A172 (cell line): ENCODE data around the gene ZMIZ1. TPM values are rescaled to one million over a fixed set of nuclear protein-coding genes. Genes with fewer than 3 reads are reported as not detected.

Source experiments
- DNase-seq: peaks from one replicate; pipeline ENCODE4 v3.0.0-alpha.2; 2015; ENCODE audit warnings: low spot score
- total RNA-seq: library from RNA; depleted of rRNA; stranded (reverse); fragments of >200 nt; shearing (Covaris generic); gene quantifications from 2 replicates; pipeline ENCODE4 v1.2.3, GENCODE V29; 2014

The ZMIZ1 gene
- total RNA-seq, 1 experiment from 2014 or later, result 16.6 TPM

DNA sequence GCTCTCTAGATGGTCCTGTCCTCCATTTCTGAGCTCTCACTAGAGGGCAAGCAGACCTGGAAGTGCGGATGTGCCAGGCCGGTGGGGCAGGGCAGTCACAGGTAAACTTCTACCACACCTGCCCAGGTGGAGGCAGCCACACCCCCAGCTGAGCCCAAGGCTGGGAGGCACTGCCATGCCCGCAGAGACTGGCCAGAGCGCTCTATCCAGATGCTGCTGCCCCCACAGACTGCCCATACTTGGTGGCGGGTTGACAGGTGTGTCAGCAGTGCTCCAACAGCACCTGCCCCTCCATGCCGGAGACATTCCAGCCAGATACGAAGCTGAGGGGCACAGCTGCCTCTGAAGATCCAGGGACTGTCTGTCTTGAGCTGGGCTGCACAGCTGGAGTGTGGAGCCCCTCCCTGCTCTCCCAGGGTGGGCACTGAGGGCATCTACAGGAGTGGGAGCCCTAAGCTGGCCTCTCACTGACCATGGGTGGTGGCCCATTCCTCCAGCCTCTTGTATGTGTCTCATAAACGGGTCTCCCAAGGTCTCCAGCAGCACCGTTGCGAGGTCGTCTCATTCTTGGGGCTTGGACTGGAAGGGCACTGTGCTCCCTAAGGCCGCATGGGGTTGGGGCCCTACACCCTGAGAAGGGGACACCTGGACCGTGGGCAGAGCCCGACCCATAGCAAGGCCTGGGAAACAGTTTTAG is 240.4 kb downstream of the ZMIZ1 start:
- DNase-seq, result no peak

DNA sequence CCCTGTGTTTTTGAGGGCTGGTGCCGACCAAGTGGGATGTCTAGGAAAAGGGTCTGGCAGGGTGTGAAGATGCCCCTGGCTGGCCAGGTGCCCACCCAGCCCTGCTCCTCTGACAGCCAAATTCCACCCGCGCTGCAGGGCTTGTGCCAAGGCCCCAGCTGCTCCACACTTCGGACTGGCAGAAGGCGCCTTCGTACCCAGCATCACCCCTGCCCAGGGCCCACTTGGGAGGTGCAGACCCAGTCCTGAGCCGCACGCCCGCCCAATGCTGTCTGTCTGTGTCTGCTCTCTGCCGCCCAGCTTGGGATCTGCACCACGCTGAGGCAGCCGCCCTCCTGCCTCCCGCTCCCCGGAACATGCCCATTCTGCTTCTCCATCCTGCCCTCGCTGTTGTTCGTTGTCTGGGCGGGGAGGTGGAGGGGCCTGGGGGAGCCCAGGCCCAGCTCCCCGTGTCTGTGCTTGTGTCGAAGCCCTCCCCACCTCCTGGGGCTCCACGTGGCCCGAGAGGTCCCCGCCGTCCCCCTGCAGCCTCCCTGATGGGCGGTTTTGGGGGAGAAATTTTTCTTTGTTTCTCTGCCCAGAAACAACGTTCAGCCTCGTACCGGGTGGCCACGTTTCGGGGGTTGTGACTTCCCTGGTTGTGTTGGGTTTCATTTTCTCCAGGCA is 241.6 kb downstream of the ZMIZ1 start:
- DNase-seq, result no peak

DNA sequence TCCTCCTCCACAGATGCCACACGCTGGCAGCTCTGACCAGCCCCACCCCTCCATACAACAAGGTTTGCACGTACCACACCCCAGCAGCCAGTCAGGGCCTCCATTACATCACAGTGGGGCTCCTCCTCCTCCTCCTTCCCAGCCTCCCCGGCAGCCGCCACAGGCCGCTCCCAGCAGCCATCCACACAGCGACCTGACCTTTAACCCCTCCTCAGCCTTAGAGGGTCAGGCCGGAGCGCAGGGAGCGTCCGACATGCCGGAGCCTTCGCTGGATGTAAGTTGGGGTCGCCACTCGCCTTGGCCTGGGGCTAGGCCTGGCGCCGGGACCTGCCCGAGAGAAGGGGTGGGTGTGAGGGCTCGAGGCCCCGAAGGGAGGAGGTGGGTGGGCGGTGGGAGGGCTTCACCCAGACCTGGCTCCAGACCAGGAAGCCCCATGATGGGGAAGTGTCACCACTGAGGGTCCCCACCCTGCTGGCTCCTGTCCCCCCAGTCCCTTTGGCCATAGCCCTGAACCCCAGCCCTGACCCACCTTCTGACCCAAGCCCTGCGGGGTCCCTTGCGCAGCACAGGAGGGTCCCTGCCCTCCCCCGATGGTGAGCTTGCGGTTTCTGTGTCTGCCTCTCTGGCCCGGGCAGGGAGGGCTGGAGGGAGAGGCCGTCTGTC is 242.3 kb downstream of the ZMIZ1 start:
- no peak for DNase-seq

DNA sequence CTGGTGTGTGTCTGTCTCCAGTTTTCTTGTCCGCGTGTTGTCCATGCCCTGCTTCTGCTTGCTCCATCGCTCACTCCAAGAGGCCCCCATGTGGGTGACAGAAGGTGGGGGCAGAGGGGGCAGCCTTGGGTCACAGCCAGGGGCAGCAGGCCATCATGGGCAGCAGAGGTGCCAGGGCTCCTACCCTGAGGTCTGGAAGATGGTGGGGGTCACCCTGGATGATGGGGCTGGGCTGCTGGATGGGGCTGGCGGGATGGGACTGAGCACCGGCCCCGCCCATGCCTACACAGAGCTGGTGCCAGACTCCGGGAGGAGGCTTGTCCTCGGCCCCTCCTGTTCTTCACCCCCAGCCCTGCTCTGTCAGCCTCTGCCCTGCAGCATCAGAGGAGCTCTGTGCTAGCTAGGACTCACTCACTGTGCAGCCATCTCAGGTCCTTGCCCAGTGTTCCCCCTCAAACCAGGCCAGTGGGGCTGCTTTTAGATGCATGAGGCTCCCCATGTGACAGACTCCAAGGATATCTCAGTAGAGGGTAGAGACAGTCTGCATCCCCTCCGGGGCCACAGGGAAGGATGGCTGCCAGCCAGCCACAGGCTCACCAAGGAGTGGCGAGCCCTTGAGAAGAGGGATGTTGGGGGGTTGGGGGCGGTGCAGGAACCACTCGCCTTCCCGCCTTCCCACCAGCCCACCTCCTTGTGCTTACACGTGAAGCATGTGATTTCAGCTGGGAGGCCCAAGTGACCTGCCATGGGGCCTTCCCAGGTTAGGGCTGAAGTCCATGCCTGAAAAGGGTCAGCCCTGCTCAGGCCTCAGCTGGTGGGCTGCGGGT is 243.0 kb downstream of the ZMIZ1 start:
- DNase-seq, result no peak

DNA sequence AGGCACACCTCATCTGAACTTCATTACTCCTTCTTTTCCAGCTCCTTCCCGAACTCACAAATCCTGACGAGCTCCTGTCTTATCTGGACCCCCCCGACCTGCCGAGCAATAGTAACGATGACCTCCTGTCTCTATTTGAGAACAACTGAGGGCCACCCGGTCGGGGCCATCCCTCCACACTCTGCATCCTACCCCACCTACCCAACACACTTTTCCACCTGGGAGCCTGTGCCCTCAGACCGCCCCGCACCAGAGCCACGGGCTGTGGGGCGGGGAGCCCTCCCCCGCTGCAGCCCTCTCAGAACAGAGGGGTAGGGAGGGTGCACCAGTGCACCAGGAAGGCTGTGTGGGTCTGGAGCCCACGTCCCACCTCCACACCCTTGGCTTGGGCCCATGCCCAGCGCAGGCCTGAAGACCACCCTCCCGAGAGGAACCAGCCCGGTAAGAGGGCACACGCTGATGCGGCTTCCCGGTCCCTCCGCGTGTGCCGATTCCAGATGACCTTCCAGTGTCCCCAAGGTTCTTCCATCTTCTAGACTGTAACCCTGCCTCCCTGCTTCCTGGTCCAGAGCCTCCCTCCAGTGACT is 243.9 kb downstream of the ZMIZ1 start:
- DNase-seq, result no peak

DNA sequence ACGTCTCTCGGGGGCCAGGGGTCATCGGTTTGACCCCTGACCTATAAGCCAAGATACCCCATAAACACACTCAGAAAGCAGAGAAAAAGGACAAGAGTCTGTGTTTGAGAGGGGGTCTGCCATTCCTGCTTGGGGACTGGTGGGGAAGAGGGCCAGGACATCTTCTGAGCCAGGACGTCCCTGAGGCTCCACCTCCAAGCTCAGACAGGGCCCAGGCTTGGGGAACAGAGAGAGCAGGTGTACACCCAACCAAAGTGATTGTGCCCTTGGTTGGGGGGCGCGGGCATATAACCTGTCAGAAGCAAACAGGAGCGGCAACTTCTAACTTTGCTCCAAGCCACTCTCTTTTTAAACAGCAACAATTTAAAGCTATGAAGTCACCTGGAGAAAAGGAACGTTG is 244.6 kb downstream of the ZMIZ1 start:
- no peak for DNase-seq

DNA sequence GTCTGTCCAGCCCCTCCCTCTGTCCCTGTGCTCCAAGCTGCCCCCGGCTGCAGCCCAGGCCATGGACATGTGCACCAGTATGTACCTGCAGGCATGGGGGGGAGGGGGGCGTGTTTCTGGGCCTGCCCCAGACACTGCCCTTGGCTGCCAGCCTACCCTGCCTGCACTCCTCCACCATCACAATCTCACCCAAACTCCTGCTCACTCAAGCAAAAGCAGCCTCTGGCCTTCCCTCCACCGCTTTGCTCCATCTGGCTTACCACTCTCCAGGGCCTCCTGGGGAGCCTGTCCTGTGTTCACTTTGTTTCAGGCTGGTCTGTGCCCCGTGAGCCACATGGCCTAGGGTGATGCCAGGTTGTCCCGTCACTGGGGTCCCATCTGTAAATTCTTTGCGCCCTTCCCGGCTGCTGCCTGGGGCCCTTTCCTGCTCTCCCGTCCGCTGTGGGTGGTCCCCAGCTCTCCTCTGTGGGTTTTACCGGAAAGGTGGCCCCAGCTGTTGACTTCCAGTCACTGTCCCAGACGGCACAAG is 245.2 kb downstream of the ZMIZ1 start:
- no peak for DNase-seq

DNA sequence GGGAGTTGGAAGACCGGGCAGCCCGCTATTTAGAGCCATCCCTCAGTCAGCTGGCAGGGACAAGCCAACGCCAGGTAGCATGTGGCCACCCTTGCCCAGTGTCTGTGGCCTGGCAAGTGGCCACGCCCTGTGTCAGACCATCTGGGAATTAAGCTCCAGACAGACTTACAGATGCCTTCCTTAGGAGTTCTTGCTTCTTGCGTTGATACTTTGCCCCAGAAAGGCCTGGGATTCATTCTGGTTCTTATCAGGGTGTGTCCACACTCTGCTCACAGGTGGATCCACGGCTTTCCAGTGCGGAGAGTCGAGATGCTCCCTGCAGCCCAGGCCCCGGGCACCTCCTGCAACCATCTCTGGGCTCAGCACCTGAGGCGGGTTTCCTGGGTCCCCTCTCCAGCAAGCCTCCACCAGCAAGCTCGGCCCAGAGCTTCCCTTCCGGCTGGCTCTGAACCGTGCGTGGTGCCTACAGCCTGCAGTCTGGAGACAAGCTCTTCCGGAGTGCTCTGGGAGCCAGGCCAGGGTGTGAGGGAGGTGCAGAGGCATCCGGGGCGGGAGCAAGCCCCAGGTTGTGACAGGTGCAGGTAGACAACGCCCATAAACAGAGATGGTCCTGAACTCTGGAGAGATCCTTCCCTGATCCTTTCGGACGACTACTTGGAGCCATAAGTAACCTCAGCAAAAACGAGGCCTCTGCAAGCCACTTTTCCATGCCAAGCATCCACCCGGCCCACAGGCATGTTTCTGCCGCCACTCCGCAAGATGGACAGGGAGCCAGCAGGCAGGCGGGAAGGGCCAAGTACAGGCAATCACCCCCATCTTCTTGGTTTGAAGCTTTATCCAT is 246.2 kb downstream of the ZMIZ1 start:
- DNase-seq, result no peak

DNA sequence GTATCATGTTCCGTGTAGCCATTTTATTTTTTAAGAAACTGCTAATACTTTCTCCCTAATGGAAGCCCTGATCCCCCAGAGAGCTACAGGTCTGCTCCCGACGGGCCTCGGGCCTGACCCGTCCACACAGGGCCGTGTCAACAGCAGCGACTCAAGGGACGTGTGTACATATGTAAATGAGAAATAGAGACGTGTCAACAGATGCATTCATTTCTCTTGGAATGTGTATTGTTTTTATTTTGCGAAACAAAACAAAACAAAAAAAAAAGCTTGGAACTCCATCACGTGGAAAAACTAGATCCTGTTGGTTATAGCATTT is 246.8 kb downstream of the ZMIZ1 start:
- no peak for DNase-seq

DNA sequence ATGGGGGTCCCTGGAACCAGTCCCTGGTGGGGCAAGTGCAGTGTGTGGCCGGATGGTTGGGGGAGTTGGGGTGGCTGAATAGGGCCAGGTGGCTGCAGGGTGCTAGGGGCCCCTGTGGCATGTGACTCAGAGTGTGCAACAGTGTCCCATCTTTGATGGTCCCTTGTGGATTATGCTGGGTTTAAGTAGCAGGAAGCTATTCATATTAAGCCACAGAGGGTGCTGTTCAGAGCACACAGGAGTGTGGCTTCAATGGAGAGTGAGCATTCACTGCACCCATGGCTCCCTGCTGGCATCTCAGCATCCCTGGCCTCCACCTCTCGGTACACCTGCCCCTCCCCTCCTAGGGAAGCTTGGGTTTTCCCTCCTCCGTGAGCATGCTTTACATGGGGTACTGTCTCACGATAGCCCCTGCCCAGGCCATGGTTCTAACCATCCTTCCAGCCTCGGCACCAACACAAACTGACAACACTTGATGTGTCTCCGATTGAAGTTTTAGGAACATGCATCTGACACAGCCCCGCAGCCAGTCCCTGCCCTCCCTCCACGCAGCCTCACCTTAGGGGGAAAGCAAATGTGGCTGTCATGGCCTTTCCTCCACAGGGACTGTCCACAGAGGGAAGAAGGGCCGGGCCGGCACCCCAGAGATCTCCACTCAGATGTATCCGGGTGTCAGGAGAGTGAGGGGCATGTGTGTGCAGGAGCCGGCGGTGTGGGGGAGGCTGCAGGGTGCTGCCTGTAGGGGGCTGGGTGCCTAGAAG is 248.1 kb downstream of the ZMIZ1 start:
- peak; percentile 53 for DNase-seq

DNA sequence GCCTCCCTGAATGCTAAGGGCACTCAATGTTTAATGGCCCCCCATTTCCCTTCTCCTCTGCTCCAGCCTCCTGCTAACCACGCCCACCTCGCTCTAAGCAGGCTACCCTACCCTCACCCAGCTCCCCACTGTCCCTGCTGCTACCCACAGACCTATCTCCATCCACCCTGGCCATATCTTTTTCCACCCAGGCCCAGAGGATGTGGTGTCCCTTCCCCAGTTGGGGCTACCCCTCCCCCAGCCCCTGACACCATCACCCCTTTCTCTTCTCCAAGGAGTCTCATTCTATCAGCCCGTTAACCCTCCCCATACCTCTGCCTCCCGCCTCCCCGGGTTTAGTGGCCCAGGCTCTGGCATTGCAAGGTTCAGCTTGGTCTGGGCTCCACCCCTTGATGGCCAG is 249.6 kb downstream of the ZMIZ1 start:
- DNase-seq, result no peak

DNA sequence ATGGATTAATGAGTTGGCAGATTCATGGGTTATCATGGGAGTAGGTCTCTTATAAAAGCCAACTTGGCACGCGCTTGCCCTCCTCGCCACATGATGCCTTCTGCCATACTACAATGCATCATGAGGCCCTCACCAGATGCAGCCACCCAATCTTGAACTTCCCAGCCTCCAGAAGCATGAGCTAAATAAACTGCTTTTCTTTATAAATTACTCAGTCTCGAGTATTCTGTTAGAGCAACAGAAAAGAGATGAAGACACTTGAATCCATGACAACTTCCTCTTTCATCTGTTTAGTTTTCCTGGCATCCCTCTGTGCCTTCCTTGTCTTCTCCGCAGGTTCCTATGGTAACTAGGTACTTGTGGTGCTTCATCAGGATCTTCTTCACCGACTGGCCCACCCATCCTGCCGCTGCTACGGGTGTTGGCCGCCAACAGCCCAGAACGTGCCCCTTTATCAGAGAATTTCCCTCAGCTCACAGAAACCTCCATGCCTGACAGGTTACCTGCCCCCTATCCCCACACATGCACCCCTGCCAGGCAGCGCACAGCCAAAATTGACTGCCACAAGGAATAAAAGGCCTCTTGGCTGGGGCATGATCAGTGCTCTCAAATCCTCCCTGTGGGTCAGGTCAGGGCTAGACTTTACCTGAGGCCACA is 250.5 kb downstream of the ZMIZ1 start:
- no peak for DNase-seq

DNA sequence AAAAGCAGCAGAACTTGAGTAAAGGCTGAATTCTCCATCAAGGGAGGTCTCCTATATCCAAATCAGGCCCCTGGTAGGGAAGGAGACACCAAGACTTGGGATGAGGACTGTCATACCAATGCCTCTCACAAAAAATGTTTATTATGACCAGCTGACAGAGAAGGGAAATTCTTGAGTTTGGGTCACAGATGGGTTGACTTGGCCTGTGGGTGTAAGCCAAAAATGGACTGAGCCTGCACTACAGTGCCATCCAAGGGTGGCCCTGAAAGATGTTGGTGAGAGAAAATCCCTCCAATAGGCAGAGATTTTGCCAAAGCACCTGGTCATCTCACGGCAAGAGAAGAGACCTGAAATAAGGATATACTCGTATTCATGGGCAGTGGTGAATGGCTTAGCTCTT is 251.6 kb downstream of the ZMIZ1 start:
- DNase-seq, result no peak

DNA sequence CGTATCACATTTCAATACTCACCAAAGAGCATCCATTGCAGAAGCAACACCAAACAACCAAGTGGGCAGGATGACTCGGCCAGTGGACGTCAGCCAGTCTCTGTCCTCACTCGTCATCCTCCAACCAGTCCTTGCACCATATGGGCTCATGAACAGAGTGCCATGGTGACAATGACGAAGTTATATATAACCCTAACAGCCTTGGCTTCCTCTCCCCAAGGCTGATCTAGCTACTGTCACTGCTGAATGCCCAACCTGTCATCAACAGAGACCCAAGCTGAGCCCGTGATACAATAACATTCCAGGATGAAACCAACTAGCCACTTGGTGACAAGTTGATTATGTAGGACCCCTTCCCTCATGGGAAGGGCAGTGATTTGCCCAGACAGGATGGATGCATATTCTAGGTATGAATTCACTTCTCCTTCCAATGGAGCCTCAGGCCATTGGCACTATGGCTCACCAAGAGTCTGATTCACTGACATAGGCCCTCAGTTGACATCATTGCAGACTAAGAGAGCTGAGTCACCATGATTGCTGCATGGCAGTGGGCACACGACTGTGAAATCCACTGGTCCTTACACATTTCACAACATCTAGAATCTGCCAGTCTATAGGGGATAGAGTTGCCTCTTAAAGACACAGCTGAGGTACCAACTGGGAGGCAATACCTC is 252.2 kb downstream of the ZMIZ1 start:
- DNase-seq, result peak; percentile 84

DNA sequence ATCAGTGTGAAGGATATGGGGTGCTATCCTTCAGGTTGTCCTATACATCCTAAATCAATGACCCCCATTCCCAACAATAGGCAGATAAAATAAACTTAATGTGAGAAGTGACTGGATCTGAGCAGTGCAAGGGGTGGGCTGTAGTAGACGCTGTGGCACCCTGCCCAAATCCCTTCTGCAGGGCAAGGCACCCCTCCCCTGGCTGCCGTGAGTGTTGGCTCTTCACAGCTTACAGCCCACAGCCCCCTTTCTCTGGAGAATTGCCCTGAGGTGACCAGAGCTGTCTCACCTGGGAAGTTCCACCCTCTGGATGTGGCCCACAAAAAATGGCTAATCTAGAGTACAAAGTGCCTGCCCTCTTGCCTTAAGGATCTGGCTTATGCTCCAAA is 252.7 kb downstream of the ZMIZ1 start:
- DNase-seq, result no peak

DNA sequence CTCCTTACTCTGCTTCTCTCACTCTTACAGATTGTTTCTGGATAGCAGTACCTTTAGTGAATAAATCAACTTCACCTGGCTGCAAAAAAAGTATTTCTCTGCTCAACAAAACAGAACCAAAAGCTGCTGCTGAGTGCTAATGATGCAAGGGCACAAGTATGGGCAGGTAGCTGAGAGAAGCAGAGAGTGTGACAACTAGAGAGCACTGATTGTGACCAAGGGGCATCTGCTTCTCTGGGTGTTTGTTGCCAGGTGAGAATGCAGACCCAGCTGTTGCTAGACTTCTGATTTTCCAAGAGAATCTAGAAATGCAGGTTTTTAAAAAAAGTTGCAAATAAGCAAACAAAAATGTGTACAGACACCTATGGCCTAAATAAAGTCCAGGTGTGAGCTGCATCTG is 253.2 kb downstream of the ZMIZ1 start:
- no peak for DNase-seq

DNA sequence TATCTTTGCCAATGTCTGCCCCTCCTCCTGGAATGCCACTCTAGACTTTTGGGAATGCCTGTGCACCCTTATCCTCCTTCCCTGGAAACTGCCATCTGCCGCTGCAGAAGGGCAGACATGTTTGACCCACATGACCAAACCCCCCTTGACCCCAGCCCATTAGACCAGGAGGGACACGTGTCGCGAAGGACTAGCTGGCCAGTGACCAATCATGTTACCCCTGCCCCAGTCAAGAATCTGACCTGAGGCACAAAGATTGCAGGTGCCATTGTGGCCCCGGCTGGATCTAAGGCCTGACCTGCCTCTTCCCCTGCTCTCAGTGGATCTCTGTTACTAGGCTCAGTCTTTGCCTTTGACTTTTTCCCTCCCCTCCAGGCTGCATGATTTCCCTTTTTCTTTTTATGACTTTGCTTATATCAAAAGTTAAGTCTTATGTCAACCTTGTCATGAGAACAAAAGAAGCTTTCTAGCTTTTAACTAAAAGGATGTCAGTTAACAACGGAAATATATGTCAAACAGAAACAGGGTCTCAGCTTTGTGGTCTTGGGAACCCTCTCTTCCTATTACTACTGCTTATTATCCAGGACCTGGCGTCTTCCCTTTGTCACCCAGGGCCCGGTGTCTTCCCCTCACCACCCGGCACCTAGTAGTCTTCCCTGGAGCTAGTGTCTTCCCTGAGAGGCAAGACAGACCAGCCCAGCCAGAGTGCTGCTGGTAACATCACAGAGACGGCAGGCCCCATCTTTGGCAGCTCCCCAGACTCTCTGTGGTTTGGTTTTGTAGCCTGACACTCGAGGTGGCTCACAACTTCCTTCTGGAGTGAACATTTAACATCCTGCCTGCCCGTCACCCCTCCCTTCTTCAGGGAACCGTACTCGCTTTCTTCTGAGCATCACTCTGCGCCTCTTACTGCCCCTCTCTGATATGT is 254.1 kb downstream of the ZMIZ1 start:
- DNase-seq, result peak; percentile 92

DNA sequence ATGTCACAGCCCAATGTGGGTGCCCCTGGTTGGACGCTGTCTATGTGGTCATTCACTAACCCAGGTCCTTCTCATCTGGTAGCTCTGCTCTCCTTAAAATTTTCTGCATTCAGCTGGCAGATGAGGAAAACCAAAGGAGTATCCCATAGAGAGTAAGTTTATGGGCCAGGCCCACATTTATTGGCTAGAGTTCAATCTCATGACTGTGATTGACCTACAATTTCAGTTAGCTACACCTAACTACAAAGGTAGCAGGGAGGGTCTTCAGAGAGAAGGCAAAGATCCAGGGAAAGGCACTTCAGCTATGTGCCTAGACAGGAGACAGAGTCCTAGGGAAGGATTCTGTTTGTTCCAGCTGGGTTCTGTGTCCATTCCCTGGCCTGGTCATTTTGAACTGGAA is 254.8 kb downstream of the ZMIZ1 start:
- DNase-seq, result no peak
